Stimulated activated CD8-positive, alpha-beta memory T cell treated with anti-CD3 and anti-CD28 coated beads, Interleukin-12 subunit alpha, Interleukin-12 subunit beta, amount 100 ng/mL, for 1 hour (primary cell): ENCODE results near the gene SATB1.
A peak's percentile ranks its signal among the peaks of the same experiment; 100 is the strongest.

Experiments used
- DNase-seq: peaks from one replicate; pipeline ENCODE4 v3.0.0-alpha.2; 2020; ENCODE audit warnings: low read depth

The SATB1 gene

DNA sequence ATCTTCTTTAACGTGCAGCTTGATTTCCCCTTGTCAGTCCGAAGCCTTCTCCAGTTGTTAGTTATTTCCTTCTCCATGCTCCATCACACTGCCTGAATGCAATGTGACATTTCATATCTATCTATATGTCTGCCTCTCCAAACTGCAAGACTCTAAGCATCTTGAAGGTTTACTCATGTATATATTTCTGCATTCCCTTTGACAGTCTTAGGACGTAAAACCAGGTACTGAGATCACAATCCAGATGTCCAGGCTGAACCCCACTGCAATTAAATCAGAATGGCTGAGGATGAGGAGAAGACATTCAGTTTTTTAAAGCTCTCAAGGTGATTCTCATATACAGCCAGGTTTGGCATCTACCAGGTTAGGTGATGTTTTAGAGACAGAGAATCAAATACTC lies 6.1 kb upstream of the SATB1 start:
- no peak for DNase-seq

DNA sequence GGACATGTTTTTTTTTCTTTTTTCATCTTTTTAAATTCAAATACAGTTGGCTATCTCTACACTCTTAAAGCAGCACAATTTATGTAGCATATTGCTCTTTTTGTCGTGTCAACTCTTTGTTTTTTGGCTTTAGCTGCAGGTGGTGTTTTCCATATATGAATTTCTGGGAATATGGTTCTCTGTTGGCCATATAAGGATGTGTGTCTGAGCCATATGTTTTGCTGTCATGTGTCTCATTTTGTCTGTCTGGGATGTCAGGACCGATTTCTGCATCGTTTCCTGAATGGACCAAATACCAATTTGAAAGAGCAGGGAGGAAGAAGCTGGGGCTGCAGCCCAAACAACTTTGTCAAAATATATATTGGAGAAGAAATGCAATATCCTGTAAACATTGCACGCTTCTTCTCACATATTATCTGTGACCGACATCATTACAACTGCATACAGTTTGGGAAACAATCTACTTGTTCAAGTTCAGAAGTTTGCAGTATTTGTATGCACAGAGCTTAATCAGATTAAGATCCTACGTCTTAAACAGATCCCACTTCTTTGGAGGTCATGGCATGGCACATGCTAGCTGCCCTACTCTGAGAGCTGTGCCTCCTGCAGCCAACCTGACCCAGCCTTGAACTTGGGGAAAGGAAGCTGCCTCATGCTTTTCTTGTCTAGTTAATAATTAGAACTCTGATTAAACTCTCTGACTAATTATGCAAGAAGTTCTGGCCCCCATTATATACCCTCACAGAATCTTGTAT lies 4.0 kb upstream of the SATB1 start:
- no peak for DNase-seq

- DNase-seq: no peak
These were observed 2.9 kb upstream of the SATB1 start for GRCh38 chr3:18428036-18428435.

- no peak for DNase-seq
These were observed 1.6 kb upstream of the SATB1 start for GRCh38 chr3:18426597-18427193.

DNA sequence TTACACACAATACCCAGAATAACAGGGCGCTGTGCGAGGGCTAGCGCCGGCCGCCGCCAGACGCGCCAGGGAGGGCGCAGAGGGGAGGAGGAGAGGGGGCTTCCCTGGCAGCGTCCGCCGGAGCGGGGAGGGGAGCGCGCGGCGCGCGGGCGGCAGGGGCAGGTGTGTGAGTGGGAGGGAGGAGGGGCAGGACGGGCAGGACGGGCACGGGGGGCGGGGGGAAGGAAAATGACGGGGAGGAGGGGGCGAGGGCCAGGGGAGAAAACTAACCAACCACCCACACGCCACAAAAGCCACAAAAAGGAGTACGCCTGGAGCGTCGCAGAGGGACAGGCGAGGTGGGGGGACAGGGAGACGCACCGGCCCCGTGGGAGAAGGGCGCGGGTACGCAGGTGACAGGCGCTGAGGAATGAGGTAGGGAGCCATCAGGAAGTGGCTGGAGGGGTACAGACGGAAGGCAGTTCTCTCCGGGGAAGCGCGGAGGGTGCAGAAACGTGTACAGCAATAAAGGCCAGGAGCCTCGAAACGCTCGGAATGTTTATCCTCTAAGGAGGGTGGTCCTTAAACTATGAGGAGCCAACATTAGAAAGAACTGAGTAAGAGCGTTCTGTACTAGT lies 610 bp upstream of the SATB1 start:
- peak; percentile 60 for DNase-seq

DNA sequence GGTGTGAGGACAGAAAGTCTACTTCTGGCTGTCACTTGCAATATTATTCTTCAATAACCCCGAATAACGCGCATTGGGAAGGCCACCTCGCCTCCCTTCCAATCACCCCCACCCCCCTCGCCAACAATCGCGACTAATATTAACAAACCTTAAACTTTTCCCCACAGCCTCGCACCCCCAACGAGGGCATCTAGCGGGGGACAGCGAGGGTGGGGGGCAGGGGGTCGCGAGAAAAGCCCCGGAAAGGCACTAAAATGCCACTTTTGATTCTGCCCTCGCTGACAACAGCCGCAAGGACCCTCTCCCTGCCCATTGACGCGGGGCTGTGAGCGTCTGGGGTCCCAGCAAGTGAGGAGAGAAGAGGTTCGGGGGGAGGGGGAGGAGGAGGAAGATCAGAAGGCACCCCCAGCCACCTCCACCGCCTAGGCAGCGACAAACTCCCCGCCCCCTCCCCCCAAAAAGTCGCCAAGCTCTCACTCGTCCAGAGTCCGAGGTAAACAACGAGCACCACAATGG lies 868 bp downstream of the SATB1 start:
- DNase-seq: no peak

- no peak for DNase-seq
These were observed 1.5 kb downstream of the SATB1 start for GRCh38 chr3:18423401-18424212.

- no peak for DNase-seq
These were observed 2.2 kb downstream of the SATB1 start for GRCh38 chr3:18422972-18423371.

DNA sequence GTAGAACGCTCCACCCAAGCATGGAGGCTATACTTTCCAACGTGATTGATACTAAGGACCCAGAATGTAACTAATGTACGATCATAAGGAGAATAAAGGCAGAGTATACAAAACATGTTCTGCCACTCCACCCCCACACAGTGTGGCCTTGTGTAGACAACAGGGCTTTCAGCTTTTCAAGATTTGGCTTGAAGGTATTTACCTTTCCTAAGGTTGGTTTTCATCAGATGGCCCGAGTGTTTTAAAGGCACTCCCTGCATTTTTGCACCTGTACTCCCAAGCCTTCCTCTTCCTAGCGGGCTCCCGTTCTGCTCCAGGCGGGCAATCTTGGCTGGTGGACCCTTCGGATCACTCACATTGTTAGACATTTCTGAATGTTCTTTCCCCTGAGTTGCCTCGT lies 4.6 kb downstream of the SATB1 start:
- no peak for DNase-seq

DNA sequence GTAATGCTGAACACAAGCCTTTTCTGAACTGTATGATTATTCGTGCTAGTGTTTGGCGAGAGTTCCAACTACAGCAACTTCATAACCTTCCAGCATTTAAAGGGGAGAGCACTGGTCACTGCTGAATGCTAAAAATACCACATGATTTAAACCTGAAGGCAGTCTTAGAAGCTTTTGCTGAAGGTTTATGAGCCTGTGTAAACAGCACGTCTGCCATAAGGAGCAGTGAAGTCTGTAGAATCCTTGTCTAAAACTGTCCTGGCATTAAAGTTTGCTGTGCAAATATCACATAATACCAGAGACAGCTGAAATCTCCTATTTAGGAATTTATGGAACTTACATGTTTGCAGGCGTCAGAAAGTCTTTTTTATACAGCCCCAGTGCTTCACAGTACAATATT lies 5.9 kb downstream of the SATB1 start:
- DNase-seq: no peak

GRCh38 chr3:18417904-18418572 lies 7.1 kb downstream of the SATB1 start:
- no peak for DNase-seq

DNA sequence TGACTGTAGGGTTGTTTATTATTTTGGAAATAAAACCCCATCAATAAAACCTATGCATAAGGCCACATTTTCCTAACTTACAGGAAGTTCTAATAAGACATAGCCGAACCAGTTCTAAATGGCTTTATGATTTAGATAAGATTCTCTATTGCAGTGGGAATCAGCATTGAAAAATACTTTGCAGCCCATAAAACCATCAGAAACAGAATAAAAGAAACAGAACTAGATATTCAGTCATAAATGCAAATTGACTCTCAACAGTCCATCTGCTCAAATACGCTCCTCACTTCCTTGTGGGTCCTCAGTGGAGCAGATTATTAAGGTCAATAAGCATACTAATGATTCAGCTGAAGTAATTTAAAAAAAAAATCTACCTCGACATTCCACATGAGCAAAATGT lies 8.8 kb downstream of the SATB1 start:
- no peak for DNase-seq

- DNase-seq: no peak
These were observed 9.3 kb downstream of the SATB1 start for GRCh38 chr3:18415839-18416238.

GRCh38 chr3:18415167-18415566 lies 10.0 kb downstream of the SATB1 start:
- DNase-seq: no peak

DNA sequence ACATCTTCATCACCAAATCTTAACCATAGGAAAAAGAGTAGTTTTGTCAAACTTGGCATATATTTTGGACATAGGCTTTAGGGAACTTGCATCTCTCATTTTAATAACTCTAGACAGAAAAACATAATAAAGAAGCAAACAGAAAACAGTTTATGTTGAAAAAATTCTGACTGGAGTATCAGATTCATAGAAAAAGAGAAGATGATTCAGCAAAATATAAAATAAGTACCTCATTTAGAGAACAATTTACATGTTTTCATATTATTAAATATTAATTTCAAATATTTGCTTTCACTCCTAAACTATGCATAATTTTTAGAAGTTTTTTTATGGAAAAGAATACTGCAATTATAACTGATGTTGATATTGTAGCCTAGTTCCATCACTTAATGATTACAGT lies 12.5 kb downstream of the SATB1 start:
- DNase-seq: no peak

DNA sequence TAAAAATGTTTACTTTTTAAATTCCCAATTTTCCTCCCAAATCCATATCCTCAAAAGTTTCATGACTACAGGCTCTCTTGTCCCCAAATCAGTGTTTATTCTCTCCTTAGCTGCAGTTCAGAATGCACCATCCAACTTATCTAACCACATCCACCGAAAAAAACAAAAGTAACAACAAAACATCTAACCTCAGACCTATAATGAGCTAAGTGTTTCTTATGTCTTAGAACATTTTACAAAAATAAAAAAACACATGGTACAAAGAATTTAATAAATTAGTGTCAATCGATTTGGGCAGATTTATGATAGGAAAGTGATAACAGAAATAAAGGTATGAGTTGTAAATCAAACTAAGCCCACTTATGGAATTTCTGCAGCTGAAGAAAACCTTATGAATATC lies 13.6 kb downstream of the SATB1 start:
- no peak for DNase-seq

DNA sequence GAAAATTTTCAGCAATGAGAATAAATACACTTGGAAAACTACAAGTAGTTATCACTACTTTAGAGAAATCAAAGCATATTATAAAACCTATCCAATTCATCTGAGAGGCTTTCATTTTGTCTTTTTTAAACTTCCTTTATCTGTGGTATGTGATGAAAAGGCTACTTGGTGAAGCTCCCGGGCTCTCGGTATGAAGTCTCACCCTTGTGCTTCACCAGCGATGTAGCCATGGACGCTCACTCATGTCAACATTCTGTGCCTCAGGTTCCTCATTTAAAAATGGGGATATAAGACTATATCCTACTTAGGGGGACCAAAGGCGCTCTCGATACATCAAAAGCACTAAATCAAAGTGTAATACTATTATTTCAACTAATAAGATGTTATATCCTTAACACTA lies 14.9 kb downstream of the SATB1 start:
- DNase-seq: no peak

DNA sequence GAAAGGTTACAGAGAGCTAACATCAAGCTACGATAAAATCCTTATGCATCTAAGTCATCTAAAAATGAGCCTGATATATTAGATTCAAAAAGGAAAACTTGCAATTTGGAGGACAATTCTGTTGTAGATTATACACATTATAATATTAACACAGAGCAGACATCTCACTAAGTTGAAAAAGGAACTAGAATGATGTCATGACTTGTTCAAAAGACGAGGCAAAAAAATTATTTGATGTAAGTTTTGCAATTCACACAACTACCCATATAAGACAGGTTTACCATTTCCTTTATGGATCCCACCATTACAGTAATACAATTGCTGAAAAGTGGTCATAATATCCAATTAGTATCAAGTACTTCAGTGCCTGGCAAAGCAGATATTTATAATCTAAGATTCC lies 15.9 kb downstream of the SATB1 start:
- no peak for DNase-seq

DNA sequence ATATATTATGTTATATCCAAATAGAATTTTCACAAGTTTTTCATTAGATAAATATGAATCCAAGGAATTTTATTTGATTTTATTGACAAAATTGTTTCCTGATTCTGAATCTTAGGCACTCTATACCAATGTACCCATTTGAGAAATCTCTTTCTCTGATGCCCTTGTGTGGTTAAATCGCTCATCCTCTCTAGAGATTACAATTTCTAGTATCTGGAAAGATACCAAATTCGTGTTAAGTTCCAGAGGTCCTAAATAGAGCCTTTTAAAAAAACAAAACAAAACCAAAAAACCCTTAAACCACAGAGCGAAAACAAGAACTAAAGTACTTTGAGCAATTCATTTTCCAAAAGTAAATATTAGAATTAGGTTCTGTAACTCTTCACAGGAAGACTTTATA lies 20.0 kb downstream of the SATB1 start:
- DNase-seq: no peak

GRCh38 chr3:18403061-18403460 lies 22.1 kb downstream of the SATB1 start:
- DNase-seq: no peak

DNA sequence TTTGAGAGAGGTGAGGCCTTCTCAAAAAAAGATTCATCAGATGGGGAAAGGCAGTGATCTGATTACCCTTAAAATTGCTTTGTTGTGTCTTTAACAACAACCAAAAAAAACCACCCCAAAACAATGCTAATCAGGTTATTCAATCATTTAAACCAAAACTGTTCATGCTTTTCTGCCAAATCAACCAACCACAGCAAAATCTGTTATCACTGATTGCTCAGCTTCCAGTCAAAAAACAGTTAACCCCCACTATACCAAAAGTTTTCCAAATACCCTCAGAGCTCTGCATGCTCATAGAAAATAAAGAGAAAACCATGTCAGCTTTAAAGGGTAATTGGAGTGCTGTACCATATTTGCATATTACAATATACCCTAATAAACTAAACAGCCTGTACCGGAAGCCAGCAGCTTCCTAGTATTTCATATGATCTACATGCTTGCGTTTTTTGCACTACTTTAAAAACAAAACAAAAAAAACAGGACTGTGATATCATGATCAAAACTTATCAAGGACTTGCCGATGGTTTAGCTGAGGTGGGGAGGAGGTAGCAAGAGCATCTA lies 22.8 kb downstream of the SATB1 start:
- DNase-seq: no peak
